Mesothelial cell of epicardium (in vitro differentiated cells): ENCODE measurements around the gene SEPHS1. TPM values are rescaled to one million over a fixed set of nuclear protein-coding genes. Genes with fewer than 3 reads are reported as not detected.

Experiments used
- DNase-seq, 2 experiments: peaks; one replicate each; pipeline ENCODE4 v3.0.0; 2021; ENCODE audit warnings: low spot score in 2 of 2; ENCODE audit not compliant: unreplicated experiment in 2 of 2
- H3K27ac Mint-ChIP-seq: 2 replicates; pipeline ENCODE4 v1.8.0; 2021; ENCODE audit warnings: mixed read lengths
- H3K27me3 Mint-ChIP-seq: 2 replicates; pipeline ENCODE4 v1.8.0; 2021; ENCODE audit warnings: low read depth, mixed read lengths
- H3K36me3 Mint-ChIP-seq: 2 replicates; pipeline ENCODE4 v1.8.0; 2021; ENCODE audit warnings: mixed read lengths
- H3K4me1 Mint-ChIP-seq: 2 replicates; pipeline ENCODE4 v1.8.0; 2021; ENCODE audit warnings: mixed read lengths
- H3K4me3 Mint-ChIP-seq: 2 replicates; pipeline ENCODE4 v1.8.0; 2021; ENCODE audit warnings: mild to moderate bottlenecking, moderate library complexity, mixed read lengths
- H3K9me3 Mint-ChIP-seq: 2 replicates; pipeline ENCODE4 v1.8.0; 2021; ENCODE audit warnings: mixed read lengths
- CTCF ChIP-seq: fragments of 200-600 bp; sonication (generic); IDR thresholded peaks from one replicate; pipeline ENCODE4 v1.5.0; 2021; ENCODE audit warnings: antibody characterized with exemption; ENCODE audit not compliant: unreplicated experiment
- total RNA-seq: library from RNA; stranded (reverse); gene quantifications from 3 replicates; pipeline ENCODE4 v1.2.1, GENCODE V29; 2021

Gene SEPHS1
- total RNA-seq, 1 donor from 2014 or later: 80.4 TPM

- peaks cover 32% of the 10 kb centered on the region for H3K4me1 Mint-ChIP-seq
- peak; percentile 70 to 77 for DNase-seq
- H3K4me3 Mint-ChIP-seq: peak overlapping the region; percentile 51
Measured at GRCh38 chr10:13347500-13348156, 465 bp downstream of the SEPHS1 start.

GRCh38 chr10:13347043-13347499 lies 1.0 kb downstream of the SEPHS1 start:
- Mint-ChIP-seq H3K4me3 (peak overlapping the region; percentile 72), H3K36me3 (peaks cover 5% of the 10 kb centered on the region), H3K9me3 (no peaks in the 10 kb centered on the region), H3K27me3 (peaks cover 16% of the 10 kb centered on the region), H3K27ac (peak overlapping the region; percentile 93), H3K4me1 (peaks cover 32% of the 10 kb centered on the region)
- TF ChIP-seq CTCF: no peak
- DNase-seq: peak in 1 of 2 experiments; percentile 57

More at GRCh38 chr10:13347500-13348156, 465 bp downstream of the SEPHS1 start:
- Mint-ChIP-seq H3K9me3 (no peaks in the 10 kb centered on the region), H3K27ac (no peak overlapping the region), H3K27me3 (peaks cover 22% of the 10 kb centered on the region), H3K36me3 (peaks cover 5% of the 10 kb centered on the region)
- no peak for TF ChIP-seq CTCF

GRCh38 chr10:13346283-13347042 lies 1.6 kb downstream of the SEPHS1 start:
- no peak for TF ChIP-seq CTCF
- Mint-ChIP-seq H3K27ac (peak overlapping the region; percentile 93), H3K27me3 (peaks cover 10% of the 10 kb centered on the region), H3K36me3 (peaks cover 5% of the 10 kb centered on the region), H3K4me1 (peaks cover 32% of the 10 kb centered on the region), H3K4me3 (peak overlapping the region; percentile 72), H3K9me3 (no peaks in the 10 kb centered on the region)
- DNase-seq: no peak

- H3K27me3 Mint-ChIP-seq: no peaks in the 10 kb centered on the region
- no peak for TF ChIP-seq CTCF
- peak overlapping the region; percentile 12 for H3K27ac Mint-ChIP-seq
- peaks cover 26% of the 10 kb centered on the region for H3K4me1 Mint-ChIP-seq
- DNase-seq: no peak
- peaks cover 22% of the 10 kb centered on the region for H3K36me3 Mint-ChIP-seq
- H3K4me3 Mint-ChIP-seq: no peak overlapping the region
- H3K9me3 Mint-ChIP-seq: no peaks in the 10 kb centered on the region
Measured at GRCh38 chr10:13340626-13341376, 7.3 kb downstream of the SEPHS1 start.

GRCh38 chr10:13340068-13340467 lies 8.0 kb downstream of the SEPHS1 start:
- Mint-ChIP-seq H3K27ac (peak overlapping the region; percentile 31), H3K36me3 (peaks cover 23% of the 10 kb centered on the region), H3K4me1 (peaks cover 21% of the 10 kb centered on the region), H3K9me3 (no peaks in the 10 kb centered on the region), H3K27me3 (no peaks in the 10 kb centered on the region), H3K4me3 (no peak overlapping the region)
- no peak for DNase-seq
- TF ChIP-seq CTCF: no peak
